GM12878 (cell line): ENCODE results near the gene ABCC2. TPM values are rescaled to one million over a fixed set of nuclear protein-coding genes. Genes with fewer than 3 reads are reported as not detected.
A peak's percentile ranks its signal among the peaks of the same experiment; 100 is the strongest.
"Not testable (repeated sequence)": the region's sequence is repeated elsewhere in the genome, so short reads cannot be mapped to it uniquely, and the experiment has no call there.

Source experiments
- ATAC-seq: fragments of 200-7000 bp; cut with Tn5 transposase; 3 replicates; pipeline ENCODE4 v1.9.1; 2020; ENCODE audit warnings: mild to moderate bottlenecking, moderate library complexity
- BruUV-seq: library from RNA; stranded (reverse); fragments of 400-500 nt; replicated peaks from 2 replicates; lab custom pipeline; 2021; lab: Mats Ljungman, UMichigan
- CTCF ChIA-PET: fragments of 300-600 bp; sonication (Branson Sonifier 250); formaldehyde crosslinking; extraction: SDS; loops from one replicate; lab custom pipeline; 2021; ENCODE audit warnings: inconsistent platforms; lab: Yijun Ruan, JAX
- POLR2A ChIA-PET: fragments of 350-600 bp; formaldehyde crosslinking; extraction: SDS; loops from one replicate; lab custom pipeline; 2021; ENCODE audit warnings: inconsistent platforms; lab: Charles Lee
- RAD21 ChIA-PET: fragments of 300-600 bp; sonication (Branson Sonifier 250); formaldehyde crosslinking; loops from one replicate; lab custom pipeline; 2023; ENCODE audit warnings: antibody characterized with exemption; ENCODE audit not compliant: unreplicated experiment; lab: Charles Lee
- SMC1A ChIA-PET: fragments of 300-600 bp; sonication (Branson Sonifier 250); formaldehyde crosslinking; loops from one replicate; lab custom pipeline; 2023; ENCODE audit not compliant: unreplicated experiment, uncharacterized antibody; lab: Charles Lee
- DNase-seq: peaks from one replicate; pipeline ENCODE4 v3.0.0-alpha.2; 2011; ENCODE audit warnings: low read depth, low spot score
- FAIRE-seq: peaks from 3 replicates; lab custom pipeline; 2011; peaks lifted over from hg19 to GRCh38; lab: Jason Lieb, UNC
- H2AFZ ChIP-seq: 2 replicates; pipeline ENCODE4 v1.6.0; 2011; ENCODE audit warnings: low read depth, low read length, control low read depth; ENCODE audit not compliant: control insufficient read depth
- H3K27ac ChIP-seq: 2 replicates; pipeline ENCODE4 v1.5.1; 2011; ENCODE audit warnings: control low read depth; ENCODE audit not compliant: control insufficient read depth, insufficient read depth
- H3K27me3 ChIP-seq, 2 experiments: replicated peaks in 1 of 2; 2 replicates each; pipeline versions ENCODE4 v1.6.0 to v1.6.1; 2011; ENCODE audit warnings: low read length in 1 of 2; ENCODE audit not compliant: control insufficient read depth in 2 of 2, insufficient read depth in 2 of 2
- H3K36me3 ChIP-seq, 2 experiments: 2 replicates each; pipeline ENCODE4 v1.5.1; 2011; ENCODE audit warnings: low read length in 1 of 2; ENCODE audit not compliant: control insufficient read depth in 2 of 2, insufficient read depth in 2 of 2
- H3K4me1 ChIP-seq: 2 replicates; pipeline ENCODE4 v1.6.1; 2011; ENCODE audit warnings: mild to moderate bottlenecking, low read length, moderate library complexity, mixed read lengths; ENCODE audit not compliant: control insufficient read depth, insufficient read depth
- H3K4me2 ChIP-seq: 2 replicates; pipeline ENCODE4 v1.6.0; 2011; ENCODE audit warnings: control low read depth; ENCODE audit not compliant: control insufficient read depth, insufficient read depth
- H3K4me3 ChIP-seq: fragments of 200-600 bp; sonication (generic); 2 replicates; pipeline ENCODE4 v1.5.1; 2016
- H3K79me2 ChIP-seq: 2 replicates; pipeline ENCODE4 v1.6.0; 2011; ENCODE audit warnings: low read length; ENCODE audit not compliant: control insufficient read depth, insufficient read depth
- H3K9ac ChIP-seq: 2 replicates; pipeline ENCODE4 v1.8.0; 2011; ENCODE audit warnings: low read length, control low read depth, mixed read lengths; ENCODE audit not compliant: control insufficient read depth, insufficient read depth
- H3K9me3 ChIP-seq: replicated peaks from 3 replicates; pipeline ENCODE4 v1.5.1; 2011; ENCODE audit warnings: mild to moderate bottlenecking, low read length; ENCODE audit not compliant: control insufficient read depth, insufficient read depth
- H4K20me1 ChIP-seq: 2 replicates; pipeline ENCODE4 v1.6.0; 2011; ENCODE audit not compliant: control insufficient read depth, insufficient read depth
- ESRRA ChIP-seq: IDR thresholded peaks from 2 replicates; pipeline ENCODE4 v1.6.1; 2012; ENCODE audit warnings: mild to moderate bottlenecking, low read length, improper control_type of control experiment
- MEF2A ChIP-seq: IDR thresholded peaks from 2 replicates; pipeline ENCODE4 v1.6.1; 2011; ENCODE audit warnings: low read depth, mild to moderate bottlenecking, low read length, moderate library complexity; ENCODE audit not compliant: insufficient read depth
- NFXL1 ChIP-seq: fragments of 450-650 bp; IDR thresholded peaks from 2 replicates; pipeline ENCODE4 v1.6.1; 2017; ENCODE audit warnings: antibody characterized with exemption, mild to moderate bottlenecking, borderline replicate concordance
- YY1 ChIP-seq: IDR thresholded peaks from 2 replicates; pipeline ENCODE4 v1.6.1; 2011; ENCODE audit warnings: low read depth, mild to moderate bottlenecking, low read length
- whole genome bisulfite sequencing: methylation state at CpG from one replicate; pipeline ENCODE4 v1.1.6; 2016; ENCODE audit warnings: low lambda C conversion rate; ENCODE audit not compliant: insufficient replicate concordance, insufficient coverage; ENCODE audit errors: missing lambda C conversion rate; 5-methylcytosine and 5-hydroxymethylcytosine counted together
- in situ Hi-C: fragments of 300-500 bp; cut with MboI; formaldehyde crosslinking; loops from 9 replicates; pipeline ENCODE4 v1.14.3; 2018; ENCODE audit warnings: mixed read lengths
- intact Hi-C: fragments of 100-400 bp; cut with micrococcal nuclease; formaldehyde crosslinking; loops from one replicate; pipeline ENCODE4 v1.14.2; 2022; ENCODE audit not compliant: unreplicated experiment
- polyA plus RNA-seq, 11 experiments: library from polyadenylated mRNA; depleted of rRNA in 4 of 11; unstranded in 6 of 11; stranded (reverse) in 5 of 11; fragments of >200 nt; fragmentation: Nextera tagmentation in 4 of 11; fragmentation: Illumina TruSeq in 1 of 11; extraction: Ambion mirVana in 4 of 11; extraction: Trizol in 1 of 11; gene quantifications; 1 replicate in 1 of 11; 2 replicates in 10 of 11; pipeline versions ENCODE4 v1.2.1 to v1.2.3, GENCODE V29; 2011 to 2016; ENCODE audit warnings: inconsistent platforms in 2 of 11, missing spikeins in 2 of 11, low read depth in 1 of 11
- total RNA-seq, 4 experiments: library from RNA; depleted of rRNA in 3 of 4; stranded (reverse); fragments of >200 nt in 3 of 4; fragmentation: Illumina TruSeq in 1 of 4; extraction: Trizol in 1 of 4; gene quantifications; 2 replicates each; pipeline versions ENCODE4 v1.2.1 to v1.2.3, GENCODE V29; 2013 to 2021
- TF ChIP-seq, protein P1 (sequence below): fragments of 150-350 bp; IDR thresholded peaks from 2 replicates; pipeline ENCODE4 v1.6.1; 2014; ENCODE audit warnings: mild to moderate bottlenecking, low read depth, low read length
- TF ChIP-seq, protein P2 (sequence below): IDR thresholded peaks from 2 replicates; pipeline ENCODE4 v1.6.1; 2011; ENCODE audit warnings: mild to moderate bottlenecking, low read depth, low read length, moderate library complexity; ENCODE audit not compliant: insufficient replicate concordance
- TF ChIP-seq, protein P3 (sequence below): IDR thresholded peaks from 2 replicates; pipeline ENCODE4 v1.6.1; 2012; ENCODE audit warnings: low read depth, low read length, improper control_type of control experiment
- TF ChIP-seq, protein P4 (sequence below): fragments of 150-350 bp; IDR thresholded peaks from 2 replicates; pipeline ENCODE4 v1.6.1; 2016; ENCODE audit warnings: low read depth, low read length

ABCC2 gene
- total and polyA plus RNA-seq, 10 of the 15 experiments (the other 5 are each of a cell fraction or from before 2014, with no cell fraction given), result 0.02 to 0.95 (median 0.21) TPM

DNA sequence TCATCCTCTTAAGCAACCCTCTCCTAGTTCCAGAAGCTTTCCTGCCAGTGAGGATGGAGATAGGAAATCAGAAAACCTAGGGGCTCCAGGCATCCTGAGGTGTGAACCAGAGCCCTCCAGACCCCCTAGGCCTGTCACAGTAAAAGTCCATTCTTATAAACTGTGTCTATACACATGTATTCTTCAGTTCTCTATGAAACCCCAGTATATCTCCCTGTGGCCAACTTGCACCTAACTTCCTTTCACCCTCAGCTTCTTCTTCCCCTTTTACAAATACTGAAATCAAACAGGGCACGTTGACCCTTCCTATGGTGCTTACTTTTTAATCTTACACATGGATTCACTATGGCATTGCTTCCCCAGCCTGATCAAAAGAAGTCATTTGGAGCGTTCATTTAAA lies 58.4 kb downstream of the ABCC2 start:
- RAD21 ChIA-PET, result not testable (repeated sequence)

DNA sequence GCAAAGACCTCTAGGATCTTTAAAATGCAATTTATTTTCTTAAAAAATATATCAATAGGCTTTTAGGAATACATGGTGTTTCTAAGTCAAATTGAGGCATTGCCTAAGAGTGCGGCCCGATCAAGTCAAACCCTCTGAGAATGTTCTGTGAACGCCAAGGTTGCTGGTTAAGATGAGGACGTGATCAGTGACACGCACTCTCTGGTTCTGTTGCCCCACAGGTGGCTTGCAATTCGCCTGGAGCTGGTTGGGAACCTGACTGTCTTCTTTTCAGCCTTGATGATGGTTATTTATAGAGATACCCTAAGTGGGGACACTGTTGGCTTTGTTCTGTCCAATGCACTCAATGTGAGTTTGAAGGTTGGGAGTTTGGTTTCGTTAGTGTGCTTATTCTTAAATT lies 59.3 kb downstream of the ABCC2 start:
- WGBS, result 71% methylated on average over 7 of the region's 7 CpGs
- no peak for ATAC-seq
- FAIRE-seq, result no peak
- POLR2A ChIA-PET, result no interaction called here
- Histone ChIP-seq H4K20me1 (no peaks in the 10 kb centered on the region), H3K9ac (no peak overlapping the region), H3K36me3 (no peaks in the 10 kb centered on the region), H2AFZ (no peak overlapping the region), H3K4me3 (no peak overlapping the region), H3K9me3 (no peaks in the 10 kb centered on the region), H3K4me1 (0 out of 2 replicates have a peak, but pooled peaks cover 2% of the 10 kb centered on the region), H3K27me3 (no peaks in the 10 kb centered on the region), H3K4me2 (no peak overlapping the region), H3K79me2 (no peaks in the 10 kb centered on the region), H3K27ac (no peak overlapping the region)
- no TSS peak for BruUV-seq
- CTCF ChIA-PET, result no interaction called here
- RAD21 ChIA-PET, result no interaction called here
- DNase-seq, result no peak
- intact Hi-C loops (loop anchor here (10.0 kb wide), 1 partner anchor 343 kb away; the partner anchor contains the start of gene ERLIN1), in situ Hi-C loops (loop anchor here (5.0 kb wide), 1 partner anchor 206 kb away; no protein-coding TSS in a partner anchor)
- SMC1A ChIA-PET, result no interaction called here
- no peak for TF ChIP-seq NFXL1
- no peak for TF ChIP-seq ESRRA
- TF ChIP-seq, protein P1, sequence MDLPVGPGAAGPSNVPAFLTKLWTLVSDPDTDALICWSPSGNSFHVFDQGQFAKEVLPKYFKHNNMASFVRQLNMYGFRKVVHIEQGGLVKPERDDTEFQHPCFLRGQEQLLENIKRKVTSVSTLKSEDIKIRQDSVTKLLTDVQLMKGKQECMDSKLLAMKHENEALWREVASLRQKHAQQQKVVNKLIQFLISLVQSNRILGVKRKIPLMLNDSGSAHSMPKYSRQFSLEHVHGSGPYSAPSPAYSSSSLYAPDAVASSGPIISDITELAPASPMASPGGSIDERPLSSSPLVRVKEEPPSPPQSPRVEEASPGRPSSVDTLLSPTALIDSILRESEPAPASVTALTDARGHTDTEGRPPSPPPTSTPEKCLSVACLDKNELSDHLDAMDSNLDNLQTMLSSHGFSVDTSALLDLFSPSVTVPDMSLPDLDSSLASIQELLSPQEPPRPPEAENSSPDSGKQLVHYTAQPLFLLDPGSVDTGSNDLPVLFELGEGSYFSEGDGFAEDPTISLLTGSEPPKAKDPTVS, result no peak
- TF ChIP-seq YY1, result no peak
- TF ChIP-seq MEF2A, result no peak
- TF ChIP-seq, protein P2, sequence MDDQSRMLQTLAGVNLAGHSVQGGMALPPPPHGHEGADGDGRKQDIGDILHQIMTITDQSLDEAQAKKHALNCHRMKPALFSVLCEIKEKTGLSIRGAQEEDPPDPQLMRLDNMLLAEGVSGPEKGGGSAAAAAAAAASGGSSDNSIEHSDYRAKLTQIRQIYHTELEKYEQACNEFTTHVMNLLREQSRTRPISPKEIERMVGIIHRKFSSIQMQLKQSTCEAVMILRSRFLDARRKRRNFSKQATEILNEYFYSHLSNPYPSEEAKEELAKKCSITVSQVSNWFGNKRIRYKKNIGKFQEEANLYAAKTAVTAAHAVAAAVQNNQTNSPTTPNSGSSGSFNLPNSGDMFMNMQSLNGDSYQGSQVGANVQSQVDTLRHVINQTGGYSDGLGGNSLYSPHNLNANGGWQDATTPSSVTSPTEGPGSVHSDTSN, result no peak
- TF ChIP-seq, protein P3, sequence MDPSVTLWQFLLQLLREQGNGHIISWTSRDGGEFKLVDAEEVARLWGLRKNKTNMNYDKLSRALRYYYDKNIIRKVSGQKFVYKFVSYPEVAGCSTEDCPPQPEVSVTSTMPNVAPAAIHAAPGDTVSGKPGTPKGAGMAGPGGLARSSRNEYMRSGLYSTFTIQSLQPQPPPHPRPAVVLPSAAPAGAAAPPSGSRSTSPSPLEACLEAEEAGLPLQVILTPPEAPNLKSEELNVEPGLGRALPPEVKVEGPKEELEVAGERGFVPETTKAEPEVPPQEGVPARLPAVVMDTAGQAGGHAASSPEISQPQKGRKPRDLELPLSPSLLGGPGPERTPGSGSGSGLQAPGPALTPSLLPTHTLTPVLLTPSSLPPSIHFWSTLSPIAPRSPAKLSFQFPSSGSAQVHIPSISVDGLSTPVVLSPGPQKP, result no peak
- TF ChIP-seq, protein P4, sequence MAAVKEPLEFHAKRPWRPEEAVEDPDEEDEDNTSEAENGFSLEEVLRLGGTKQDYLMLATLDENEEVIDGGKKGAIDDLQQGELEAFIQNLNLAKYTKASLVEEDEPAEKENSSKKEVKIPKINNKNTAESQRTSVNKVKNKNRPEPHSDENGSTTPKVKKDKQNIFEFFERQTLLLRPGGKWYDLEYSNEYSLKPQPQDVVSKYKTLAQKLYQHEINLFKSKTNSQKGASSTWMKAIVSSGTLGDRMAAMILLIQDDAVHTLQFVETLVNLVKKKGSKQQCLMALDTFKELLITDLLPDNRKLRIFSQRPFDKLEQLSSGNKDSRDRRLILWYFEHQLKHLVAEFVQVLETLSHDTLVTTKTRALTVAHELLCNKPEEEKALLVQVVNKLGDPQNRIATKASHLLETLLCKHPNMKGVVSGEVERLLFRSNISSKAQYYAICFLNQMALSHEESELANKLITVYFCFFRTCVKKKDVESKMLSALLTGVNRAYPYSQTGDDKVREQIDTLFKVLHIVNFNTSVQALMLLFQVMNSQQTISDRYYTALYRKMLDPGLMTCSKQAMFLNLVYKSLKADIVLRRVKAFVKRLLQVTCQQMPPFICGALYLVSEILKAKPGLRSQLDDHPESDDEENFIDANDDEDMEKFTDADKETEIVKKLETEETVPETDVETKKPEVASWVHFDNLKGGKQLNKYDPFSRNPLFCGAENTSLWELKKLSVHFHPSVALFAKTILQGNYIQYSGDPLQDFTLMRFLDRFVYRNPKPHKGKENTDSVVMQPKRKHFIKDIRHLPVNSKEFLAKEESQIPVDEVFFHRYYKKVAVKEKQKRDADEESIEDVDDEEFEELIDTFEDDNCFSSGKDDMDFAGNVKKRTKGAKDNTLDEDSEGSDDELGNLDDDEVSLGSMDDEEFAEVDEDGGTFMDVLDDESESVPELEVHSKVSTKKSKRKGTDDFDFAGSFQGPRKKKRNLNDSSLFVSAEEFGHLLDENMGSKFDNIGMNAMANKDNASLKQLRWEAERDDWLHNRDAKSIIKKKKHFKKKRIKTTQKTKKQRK, result no peak

More for the DNA sequence above, 58.4 kb downstream of the ABCC2 start:
- H2AFZ ChIP-seq, H3K4me2 ChIP-seq, BruUV-seq, H3K27ac ChIP-seq, H4K20me1 ChIP-seq, H3K4me3 ChIP-seq, SMC1A ChIA-PET, DNase-seq, H3K4me1 ChIP-seq, POLR2A ChIA-PET, H3K36me3 ChIP-seq, H3K27me3 ChIP-seq, FAIRE-seq, H3K9ac ChIP-seq, H3K9me3 ChIP-seq, H3K79me2 ChIP-seq: not testable (repeated sequence)
- 52% methylated on average over 2 of the region's 2 CpGs for WGBS
- intact Hi-C loops (loop anchor here (10.0 kb wide), 1 partner anchor 344 kb away; the partner anchor contains the start of gene ERLIN1), in situ Hi-C loops (loop anchor here (5.0 kb wide), 1 partner anchor 206 kb away; no protein-coding TSS in a partner anchor)
- ATAC-seq, result 0 out of 3 replicates have a peak, but pooled peaks have one; percentile 26
- CTCF ChIA-PET, result interaction anchor here (1.0 kb wide), 1 partner anchor 205 kb away, joined by 3 read pairs; no protein-coding TSS in a partner anchor
